GM12873 (cell line): ENCODE results near the gene GPATCH1.

ENCODE experiments used
- TF ChIP-seq, protein P1 (sequence below): IDR thresholded peaks from 2 replicates; pipeline ENCODE4 v1.5.1; 2012; ENCODE audit warnings: low read depth, mild to moderate bottlenecking, moderate library complexity, low read length, control low read depth; ENCODE audit not compliant: insufficient read depth; ENCODE audit errors: missing control alignments

GPATCH1 gene

DNA sequence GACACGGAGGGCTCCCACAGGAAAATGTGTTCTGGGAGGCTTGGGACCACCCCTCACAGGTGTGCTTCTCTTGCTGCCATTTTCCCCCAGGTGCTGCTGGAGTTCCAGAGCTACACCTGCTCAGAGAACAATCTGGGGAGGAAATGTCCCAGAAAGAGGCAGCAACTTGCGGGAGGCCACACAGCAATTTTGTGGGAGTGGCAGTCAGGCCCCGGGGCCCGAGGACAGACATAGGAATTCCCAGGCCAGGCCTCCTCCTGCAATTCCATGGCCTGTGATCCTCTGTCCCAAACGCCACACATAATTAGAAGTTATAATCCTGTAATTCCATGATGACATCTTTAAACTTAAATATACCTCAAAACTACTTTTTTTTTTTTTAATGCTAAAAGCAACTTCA, 18.1 kb upstream of the GPATCH1 start:
- TF ChIP-seq, protein P1, sequence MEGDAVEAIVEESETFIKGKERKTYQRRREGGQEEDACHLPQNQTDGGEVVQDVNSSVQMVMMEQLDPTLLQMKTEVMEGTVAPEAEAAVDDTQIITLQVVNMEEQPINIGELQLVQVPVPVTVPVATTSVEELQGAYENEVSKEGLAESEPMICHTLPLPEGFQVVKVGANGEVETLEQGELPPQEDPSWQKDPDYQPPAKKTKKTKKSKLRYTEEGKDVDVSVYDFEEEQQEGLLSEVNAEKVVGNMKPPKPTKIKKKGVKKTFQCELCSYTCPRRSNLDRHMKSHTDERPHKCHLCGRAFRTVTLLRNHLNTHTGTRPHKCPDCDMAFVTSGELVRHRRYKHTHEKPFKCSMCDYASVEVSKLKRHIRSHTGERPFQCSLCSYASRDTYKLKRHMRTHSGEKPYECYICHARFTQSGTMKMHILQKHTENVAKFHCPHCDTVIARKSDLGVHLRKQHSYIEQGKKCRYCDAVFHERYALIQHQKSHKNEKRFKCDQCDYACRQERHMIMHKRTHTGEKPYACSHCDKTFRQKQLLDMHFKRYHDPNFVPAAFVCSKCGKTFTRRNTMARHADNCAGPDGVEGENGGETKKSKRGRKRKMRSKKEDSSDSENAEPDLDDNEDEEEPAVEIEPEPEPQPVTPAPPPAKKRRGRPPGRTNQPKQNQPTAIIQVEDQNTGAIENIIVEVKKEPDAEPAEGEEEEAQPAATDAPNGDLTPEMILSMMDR: no peak

DNA sequence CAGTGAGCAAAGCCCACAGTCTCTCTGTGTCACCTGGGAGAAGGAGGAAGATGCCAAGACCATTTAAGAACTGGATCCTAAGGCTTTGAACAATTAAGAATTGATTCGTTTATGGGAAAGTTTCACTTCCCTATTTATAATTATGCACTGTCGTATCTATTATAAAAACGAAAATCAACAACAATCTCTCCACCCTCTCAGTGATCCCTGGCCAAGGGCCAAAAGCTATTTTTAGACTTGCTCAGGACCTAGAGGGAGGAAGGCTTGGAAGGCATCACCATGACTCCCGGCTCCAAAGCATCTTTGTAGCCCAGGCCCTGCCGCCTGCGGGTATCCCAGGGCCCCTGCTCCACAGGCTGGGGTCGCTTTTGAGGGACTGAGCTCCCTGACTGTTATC, 17.6 kb upstream of the GPATCH1 start:
- TF ChIP-seq, protein P1: no peak

DNA sequence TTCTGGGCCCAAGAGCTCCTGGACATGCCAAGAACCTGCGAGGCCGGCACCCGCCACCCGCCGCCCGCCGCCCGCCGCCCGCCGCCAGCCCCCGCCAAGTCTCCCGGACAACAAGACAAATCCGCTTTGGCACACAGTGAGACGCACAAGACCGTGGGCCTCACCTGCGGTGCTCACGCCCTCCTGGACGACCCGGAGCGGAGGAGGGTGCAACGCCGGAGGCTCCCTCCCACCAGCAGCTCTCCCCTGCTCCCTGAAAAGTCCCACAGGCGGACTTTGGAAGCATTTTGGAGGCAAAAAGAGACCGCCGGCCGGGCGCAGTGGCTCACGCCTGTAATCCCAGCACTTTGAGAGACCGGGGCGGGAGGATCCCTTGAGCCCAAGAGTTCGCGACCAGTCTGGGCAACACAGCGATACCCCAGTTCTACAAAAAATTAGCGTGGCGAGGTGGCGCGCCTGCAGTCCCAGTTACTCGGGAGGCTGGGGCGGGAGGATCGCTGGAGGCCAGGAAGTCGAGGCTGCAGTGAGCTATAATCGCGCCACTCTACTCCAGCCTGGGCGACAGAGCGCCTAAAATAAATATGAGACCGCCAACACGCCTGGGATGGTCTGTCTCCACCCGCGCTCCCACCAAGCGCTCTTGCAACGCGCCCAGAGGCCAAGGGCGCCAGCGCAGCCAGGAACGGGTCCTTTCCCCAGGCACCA, 17.1 kb upstream of the GPATCH1 start:
- TF ChIP-seq, protein P1: no peak

DNA sequence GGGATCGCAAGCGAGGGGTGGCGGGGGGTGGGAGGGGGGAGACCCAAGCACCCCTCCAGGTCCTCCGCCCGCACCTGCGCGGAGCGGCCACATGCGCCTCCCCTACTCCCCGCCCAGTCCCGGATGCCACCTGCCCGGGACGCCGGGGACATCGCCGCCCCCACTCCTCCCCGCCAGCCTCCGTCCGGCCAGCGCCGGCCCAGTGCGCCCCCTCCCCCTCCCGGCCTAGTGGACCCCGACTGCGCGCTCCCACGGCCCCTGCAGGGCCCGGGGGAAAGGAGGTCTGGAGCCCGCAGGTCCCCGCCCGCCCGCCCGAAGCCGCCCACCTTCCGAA, 16.6 kb upstream of the GPATCH1 start:
- TF ChIP-seq, protein P1: no peak

DNA sequence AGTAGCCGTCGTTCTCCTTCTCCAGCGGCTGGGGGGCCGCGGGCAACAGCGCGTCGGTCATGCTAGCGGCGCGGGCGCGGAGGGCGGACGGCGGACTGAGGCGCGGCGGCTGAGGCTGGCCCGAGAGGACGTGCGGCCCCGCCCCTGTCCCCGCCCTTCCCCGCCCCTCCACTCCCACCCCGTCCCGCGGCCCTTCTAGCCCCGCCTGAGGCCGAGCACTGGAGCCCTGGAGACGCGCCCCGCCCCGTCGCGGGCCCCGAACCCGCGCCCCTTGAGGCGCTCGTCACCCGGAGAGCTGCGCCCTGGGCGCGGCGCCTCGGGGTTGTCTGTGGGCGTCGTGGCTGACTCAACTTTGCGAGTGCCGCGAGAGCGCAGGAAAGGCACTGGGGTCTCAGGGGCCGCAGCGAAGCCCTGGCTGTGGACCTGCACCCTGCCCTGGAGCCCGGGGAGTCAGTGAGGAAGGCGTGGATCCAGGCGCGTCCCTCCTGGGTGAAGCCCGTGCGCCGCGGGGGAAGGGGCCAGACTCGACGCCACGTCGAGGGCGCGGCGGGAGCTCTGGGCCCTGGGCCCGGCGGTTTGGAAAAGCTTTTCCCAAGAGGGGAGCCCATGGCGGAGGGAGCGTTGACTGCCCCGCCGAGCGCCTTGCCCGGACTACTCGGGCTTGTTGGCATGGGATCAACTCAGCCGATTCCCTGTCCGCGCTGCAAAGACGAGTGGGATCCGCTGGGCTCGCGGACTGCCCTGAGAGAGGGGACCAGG, 16.0 kb upstream of the GPATCH1 start, which contains the start of gene RHPN2:
TSS of gene RHPN2 (minus strand) at position 97 of the 759 bp plus-strand sequence. CDS start at position 61, 36 bp downstream.
- TF ChIP-seq, protein P1: no peak

DNA sequence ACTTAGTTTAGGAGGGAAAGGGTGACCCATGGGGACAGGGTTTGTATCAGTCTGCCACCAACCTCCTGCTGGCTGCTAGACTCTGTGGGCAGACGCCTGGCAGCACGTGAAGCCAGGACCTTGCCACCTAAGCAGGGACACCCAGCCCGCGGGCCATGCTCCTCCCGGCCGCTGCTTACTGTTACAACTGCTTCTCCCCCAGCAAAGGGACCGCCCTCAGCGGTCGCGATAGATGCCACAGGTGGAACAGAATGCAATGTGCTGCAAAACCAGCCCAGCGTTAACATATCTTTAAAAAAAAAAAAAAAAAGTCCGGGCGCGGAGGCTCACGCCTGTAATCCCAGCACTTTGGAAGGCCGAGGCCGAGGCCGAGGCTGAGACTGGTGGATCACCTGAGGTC, 14.4 kb upstream of the GPATCH1 start:
- TF ChIP-seq, protein P1: no peak

DNA sequence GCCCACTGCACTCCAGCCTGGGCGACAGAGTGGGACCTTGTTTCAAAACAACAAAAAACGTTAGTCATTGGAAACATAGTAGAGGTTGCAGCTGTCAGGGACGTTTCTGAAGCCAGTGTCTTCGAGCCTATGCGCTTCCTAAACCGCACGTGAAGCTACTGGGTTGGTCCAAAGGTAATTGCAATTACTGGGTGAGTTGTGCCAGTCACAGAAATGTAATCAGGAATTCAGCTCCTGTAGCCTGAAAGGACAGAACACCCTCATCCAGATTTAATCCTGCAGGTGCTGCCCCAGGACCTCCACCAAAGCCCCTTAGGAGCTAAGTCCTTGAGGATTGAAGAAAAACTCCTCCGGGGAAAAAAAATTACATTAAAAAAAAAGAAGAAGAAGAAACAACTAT, 13.9 kb upstream of the GPATCH1 start:
- TF ChIP-seq, protein P1: no peak
